Measurements from ENCODE around the gene ADARB1. TPM values are rescaled to one million over a fixed set of nuclear protein-coding genes. Genes with fewer than 3 reads are reported as not detected.
A peak's percentile ranks its signal among the peaks of the same experiment; 100 is the strongest.

Gene ADARB1
- total RNA-seq, 2 experiments from 2014 or later: 6.6 to 20.5 TPM

DNA sequence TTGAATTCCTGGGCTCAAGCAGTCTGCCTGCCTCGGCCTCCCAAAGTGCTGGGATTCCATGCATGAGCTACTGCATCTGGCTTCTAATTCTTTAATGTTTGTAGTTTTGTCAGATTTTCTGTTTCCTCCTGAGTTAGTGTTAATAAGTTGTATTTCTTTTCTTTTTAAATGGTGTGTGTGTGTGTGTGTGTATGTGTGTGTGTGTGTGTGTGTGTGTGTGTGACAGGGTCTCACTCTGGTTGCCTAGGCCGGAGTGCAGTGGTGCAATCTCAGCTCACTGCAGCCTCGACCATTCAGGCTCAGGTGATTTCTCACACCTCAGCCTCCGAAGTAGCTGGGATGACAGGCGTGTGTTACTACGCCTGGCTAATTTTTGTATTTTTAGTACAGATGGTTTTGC is 50.2 kb downstream of the ADARB1 start:
- POLR2A ChIA-PET: interaction anchor here (0.6 to 10.5 kb wide), 6 partner anchors 12 to 230 kb away, joined by 3 to 116 read pairs (median 8); no protein-coding TSS in a partner anchor
- no peak for DNase-seq (ENCODE audit: low spot score)

DNA sequence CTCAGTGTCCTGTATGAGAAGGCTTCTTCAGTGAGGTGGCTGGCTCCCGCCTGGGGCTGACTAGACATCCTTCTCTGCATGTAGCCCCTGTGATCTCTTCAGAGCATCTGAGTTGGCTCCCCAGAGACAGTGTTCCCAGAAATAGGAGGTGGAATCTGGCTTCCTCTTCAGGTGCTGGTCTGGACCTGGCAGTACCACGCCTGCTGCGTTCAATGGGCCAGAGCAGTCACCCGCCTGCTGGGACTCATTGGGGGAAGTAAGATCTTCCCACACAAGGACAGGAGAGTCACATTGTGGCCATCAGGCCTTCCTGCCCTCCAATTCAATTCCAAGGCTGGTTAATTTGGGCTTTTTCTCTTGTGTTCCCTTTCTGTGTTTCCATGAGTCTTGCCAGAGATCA is 51.0 kb downstream of the ADARB1 start:
- Histone ChIP-seq H3K4me2 (ENCODE audit: low read length) (peak overlapping the region; percentile 53), H3K27ac (ENCODE audit: low read depth, low read length, poor library complexity, severe bottlenecking) (no peak overlapping the region), H3K9me3 (ENCODE audit: low read length) (no peaks in the 10 kb centered on the region), H3K4me3 (ENCODE audit: low read depth, low read length, poor library complexity, severe bottlenecking) (no peak overlapping the region), H2AFZ (ENCODE audit: low read length) (no peak overlapping the region), H4K20me1 (ENCODE audit: insufficient read depth, low read length) (no peaks in the 10 kb centered on the region), H3K9me2 (ENCODE audit: insufficient read depth, low read length) (no peaks in the 10 kb centered on the region), H3K36me3 (ENCODE audit: insufficient read depth, low read length) (no peaks in the 10 kb centered on the region), H3K4me1 (ENCODE audit: insufficient read depth, low read length, poor library complexity, severe bottlenecking) (peaks cover 56% of the 10 kb centered on the region), H3K79me2 (ENCODE audit: insufficient read depth, low read depth, low read length) (no peaks in the 10 kb centered on the region)
- POLR2A ChIA-PET: interaction anchor here (0.6 to 10.5 kb wide), 5 partner anchors 12 to 231 kb away, joined by 3 to 116 read pairs (median 11); no protein-coding TSS in a partner anchor
- BruUV-seq (replicated peaks): no TSS peak
- CTCF ChIA-PET (ENCODE audit: unreplicated experiment): interaction anchor here (0.7 to 2.0 kb wide), 8 partner anchors 8 to 175 kb away, joined by 3 to 6 read pairs (median 4); no protein-coding TSS in a partner anchor
- no peak for TF ChIP-seq EZH2phosphoT487 (IDR thresholded peaks at IDR 0.05; ENCODE audit: borderline replicate concordance, low read depth, low read length)
- TF ChIP-seq, protein P1, sequence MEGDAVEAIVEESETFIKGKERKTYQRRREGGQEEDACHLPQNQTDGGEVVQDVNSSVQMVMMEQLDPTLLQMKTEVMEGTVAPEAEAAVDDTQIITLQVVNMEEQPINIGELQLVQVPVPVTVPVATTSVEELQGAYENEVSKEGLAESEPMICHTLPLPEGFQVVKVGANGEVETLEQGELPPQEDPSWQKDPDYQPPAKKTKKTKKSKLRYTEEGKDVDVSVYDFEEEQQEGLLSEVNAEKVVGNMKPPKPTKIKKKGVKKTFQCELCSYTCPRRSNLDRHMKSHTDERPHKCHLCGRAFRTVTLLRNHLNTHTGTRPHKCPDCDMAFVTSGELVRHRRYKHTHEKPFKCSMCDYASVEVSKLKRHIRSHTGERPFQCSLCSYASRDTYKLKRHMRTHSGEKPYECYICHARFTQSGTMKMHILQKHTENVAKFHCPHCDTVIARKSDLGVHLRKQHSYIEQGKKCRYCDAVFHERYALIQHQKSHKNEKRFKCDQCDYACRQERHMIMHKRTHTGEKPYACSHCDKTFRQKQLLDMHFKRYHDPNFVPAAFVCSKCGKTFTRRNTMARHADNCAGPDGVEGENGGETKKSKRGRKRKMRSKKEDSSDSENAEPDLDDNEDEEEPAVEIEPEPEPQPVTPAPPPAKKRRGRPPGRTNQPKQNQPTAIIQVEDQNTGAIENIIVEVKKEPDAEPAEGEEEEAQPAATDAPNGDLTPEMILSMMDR (conservative IDR thresholded peaks at IDR 0.05; ENCODE audit: low read length): no peak
- DNase-seq (ENCODE audit: low spot score): peak; percentile 44
- intact Hi-C loops (cut with micrococcal nuclease; ENCODE audit: unreplicated experiment): loop anchor here (10.0 kb wide), 1 partner anchor 331 kb away; no protein-coding TSS in a partner anchor

More for the DNA sequence above, 50.2 kb downstream of the ADARB1 start:
- H3K79me2 ChIP-seq (ENCODE audit: insufficient read depth, low read depth, low read length): no peaks in the 10 kb centered on the region
- CTCF ChIA-PET (ENCODE audit: unreplicated experiment): interaction anchor here (0.7 to 2.0 kb wide), 5 partner anchors 10 to 22 kb away, joined by 3 to 6 read pairs (median 4); no protein-coding TSS in a partner anchor
- no TSS peak for BruUV-seq (replicated peaks)
- H3K4me3 ChIP-seq (ENCODE audit: low read depth, low read length, poor library complexity, severe bottlenecking): no peak overlapping the region
- TF ChIP-seq, protein P1 (conservative IDR thresholded peaks at IDR 0.05; ENCODE audit: low read length): no peak
- TF ChIP-seq EZH2phosphoT487 (IDR thresholded peaks at IDR 0.05; ENCODE audit: borderline replicate concordance, low read depth, low read length): no peak
- no peaks in the 10 kb centered on the region for H3K9me3 ChIP-seq (ENCODE audit: low read length)
- H3K36me3 ChIP-seq (ENCODE audit: insufficient read depth, low read length): no peaks in the 10 kb centered on the region
- H2AFZ ChIP-seq (ENCODE audit: low read length): no peak overlapping the region
- H4K20me1 ChIP-seq (ENCODE audit: insufficient read depth, low read length): no peaks in the 10 kb centered on the region
- peaks cover 56% of the 10 kb centered on the region for H3K4me1 ChIP-seq (ENCODE audit: insufficient read depth, low read length, poor library complexity, severe bottlenecking)
- H3K4me2 ChIP-seq (ENCODE audit: low read length): peak overlapping the region; percentile 53
- intact Hi-C loops (cut with micrococcal nuclease; ENCODE audit: unreplicated experiment): loop anchor here (10.0 kb wide), 1 partner anchor 330 kb away; no protein-coding TSS in a partner anchor
- no peaks in the 10 kb centered on the region for H3K9me2 ChIP-seq (ENCODE audit: insufficient read depth, low read length)
- H3K27ac ChIP-seq (ENCODE audit: low read depth, low read length, poor library complexity, severe bottlenecking): no peak overlapping the region

DNA sequence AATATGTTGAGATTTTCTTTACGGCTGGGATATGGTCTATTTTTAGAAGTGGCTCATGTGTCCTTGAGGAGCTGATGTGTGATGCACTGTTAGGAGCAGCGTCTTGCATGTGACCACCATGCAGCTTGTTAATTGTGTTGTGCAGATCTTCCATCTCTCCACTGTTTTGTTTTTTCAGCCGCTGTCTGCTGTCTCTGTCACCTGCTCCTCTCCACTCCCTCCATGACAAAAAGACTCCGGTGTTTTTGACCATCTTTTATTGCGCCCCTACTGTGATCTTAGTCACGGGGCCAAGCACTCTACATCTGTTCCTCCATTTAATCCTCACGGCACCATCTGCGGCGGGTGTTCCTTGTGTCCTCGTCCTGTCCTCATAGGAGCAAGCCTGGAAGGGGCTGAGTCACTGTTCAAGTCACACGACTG is 51.8 kb downstream of the ADARB1 start:
- intact Hi-C loops (cut with micrococcal nuclease; ENCODE audit: unreplicated experiment): loop anchor here (10.0 kb wide), 1 partner anchor 331 kb away; no protein-coding TSS in a partner anchor
- ChIA-PET CTCF (ENCODE audit: unreplicated experiment) (interaction anchor here (1.0 to 2.5 kb wide), 7 partner anchors 9 to 176 kb away, joined by 3 to 21 read pairs (median 4); no protein-coding TSS in a partner anchor), POLR2A (interaction anchor here (2.0 to 10.5 kb wide), 3 partner anchors 13 to 24 kb away, joined by 11 to 116 read pairs (median 52); no protein-coding TSS in a partner anchor)
- TF ChIP-seq, protein P1 (conservative IDR thresholded peaks at IDR 0.05; ENCODE audit: low read length): no peak
- TF ChIP-seq EZH2phosphoT487 (IDR thresholded peaks at IDR 0.05; ENCODE audit: borderline replicate concordance, low read depth, low read length): no peak
- DNase-seq (ENCODE audit: low spot score): no peak
- Histone ChIP-seq H3K9me2 (ENCODE audit: insufficient read depth, low read length) (no peaks in the 10 kb centered on the region), H3K4me3 (ENCODE audit: low read depth, low read length, poor library complexity, severe bottlenecking) (no peak overlapping the region), H3K4me2 (ENCODE audit: low read length) (no peak overlapping the region), H3K36me3 (ENCODE audit: insufficient read depth, low read length) (no peaks in the 10 kb centered on the region), H3K9me3 (ENCODE audit: low read length) (no peaks in the 10 kb centered on the region), H2AFZ (ENCODE audit: low read length) (no peak overlapping the region), H4K20me1 (ENCODE audit: insufficient read depth, low read length) (no peaks in the 10 kb centered on the region), H3K27ac (ENCODE audit: low read depth, low read length, poor library complexity, severe bottlenecking) (no peak overlapping the region), H3K4me1 (ENCODE audit: insufficient read depth, low read length, poor library complexity, severe bottlenecking) (peaks cover 56% of the 10 kb centered on the region), H3K79me2 (ENCODE audit: insufficient read depth, low read depth, low read length) (no peaks in the 10 kb centered on the region)
- no TSS peak for BruUV-seq (replicated peaks)

All from OCI-LY7 (cell line).